Measurements from ENCODE around the gene REELD1. TPM values are rescaled to one million over a fixed set of nuclear protein-coding genes. Genes with fewer than 3 reads are reported as not detected.

Gene REELD1
- total RNA-seq, 1 experiment from 2014 or later, result not detected

DNA sequence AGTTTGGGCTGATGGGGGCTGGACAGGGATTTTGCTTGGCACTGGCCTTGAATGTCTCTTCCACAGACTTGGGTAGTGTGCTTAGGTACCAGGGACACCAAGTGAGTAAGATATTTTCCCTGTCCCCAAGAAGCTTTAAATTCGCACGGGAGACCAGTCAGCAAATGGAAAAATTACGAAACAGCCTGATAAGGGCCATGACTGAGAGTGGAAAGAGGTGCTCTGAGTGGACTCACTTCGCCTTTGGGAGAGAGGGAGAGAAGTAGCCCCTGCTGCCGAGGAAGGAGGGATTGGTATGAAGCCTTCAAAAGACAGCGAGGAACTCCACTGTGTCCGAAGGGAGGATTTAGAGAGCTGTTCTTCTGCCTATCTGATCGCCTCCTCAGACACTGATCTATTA lies 36.2 kb upstream of the REELD1 start:
- H3K9me3 Mint-ChIP-seq, result no peaks in the 10 kb centered on the region
- H3K9ac ChIP-seq (ENCODE audit: extremely low read depth, insufficient read length, low read length), result peak overlapping the region; percentile 2
- peaks cover 37 to 38% of the 10 kb centered on the region in 2 experiments for H3K4me1 Mint-ChIP-seq

More for the DNA sequence above, 36.2 kb upstream of the REELD1 start:
- H3K56ac ChIP-seq (ENCODE audit: insufficient read length, low read depth, low read length), result no peak overlapping the region
- peak overlapping the region in 1 of 3 experiments; percentile 75; a peak in 1 of 7 replicates for H3K27ac Mint-ChIP-seq
- no peaks in the 10 kb centered on the region for H3K23me2 ChIP-seq (ENCODE audit: insufficient read length, low read depth, low read length, poor library complexity, severe bottlenecking)
- H2BK20ac ChIP-seq (ENCODE audit: low read depth, low read length, poor library complexity, severe bottlenecking), result no peak overlapping the region
- no peaks in the 10 kb centered on the region for H3K27me3 Mint-ChIP-seq (ENCODE audit: low read depth)
- peaks cover 0 to 12% (median 4%) of the 10 kb centered on the region in 3 experiments; a peak in 3 of 7 replicates for H3K36me3 Mint-ChIP-seq (ENCODE audit: insufficient read depth in 1 of 3, low read depth in 3 of 3)
- H3K79me1 ChIP-seq (ENCODE audit: insufficient read depth, low read depth, low read length, poor library complexity, severe bottlenecking), result no peaks in the 10 kb centered on the region
- no peak overlapping the region for H4K5ac ChIP-seq (ENCODE audit: insufficient read length, low read depth, low read length)
- WGBS (ENCODE audit: extremely low coverage, insufficient read length, low lambda C conversion rate), result no CpG with 5 or more reads among the region's 8 CpGs
- no peak for TF ChIP-seq CTCF (conservative IDR thresholded peaks at IDR 0.05)
- no peak for DNase-seq
- H3K4ac ChIP-seq (ENCODE audit: low read depth, low read length), result no peak overlapping the region
- no peak overlapping the region for H2BK12ac ChIP-seq (ENCODE audit: insufficient read length, low read depth, low read length)
- H2AFZ ChIP-seq (ENCODE audit: low read length), result no peak overlapping the region
- no peak overlapping the region for H3T11ph ChIP-seq (ENCODE audit: low read length)
- H3K18ac ChIP-seq (ENCODE audit: insufficient read length, low read depth, low read length), result no peak overlapping the region
- no peaks in the 10 kb centered on the region; the same call in 1 of the 2 replicates for H3K4me1 ChIP-seq (ENCODE audit: insufficient read depth, low read length)
- no peak overlapping the region for H2AK5ac ChIP-seq (ENCODE audit: insufficient read length, low read length)
- H3K14ac ChIP-seq (ENCODE audit: insufficient read depth, low read length), result no peak overlapping the region
- H3K9me3 ChIP-seq (ENCODE audit: control insufficient read depth, low read depth, low read length), result no peaks in the 10 kb centered on the region
- no peak overlapping the region for H2BK120ac ChIP-seq (ENCODE audit: low read depth, low read length, poor library complexity, severe bottlenecking)
- no peak overlapping the region for H3K4me2 ChIP-seq (ENCODE audit: insufficient read depth, insufficient read length, low read length)
- peaks cover 11% of the 10 kb centered on the region; the same call in 1 of the 2 replicates for H3K79me2 ChIP-seq (ENCODE audit: insufficient read depth, low read length)
- H2BK5ac ChIP-seq (ENCODE audit: insufficient read length, low read length), result no peak overlapping the region
- H4K8ac ChIP-seq (replicated peaks; ENCODE audit: insufficient read length, low read depth, low read length), result no peak overlapping the region
- H3K27me3 ChIP-seq (ENCODE audit: insufficient read depth, low read length), result no peaks in the 10 kb centered on the region
- no peaks in the 10 kb centered on the region for H4K20me1 ChIP-seq (ENCODE audit: control insufficient read depth, insufficient read depth, insufficient read length)
- peak overlapping the region in 1 of 2 experiments; percentile 1; a peak in 1 of 5 replicates for H3K4me3 Mint-ChIP-seq
- H4K91ac ChIP-seq (ENCODE audit: insufficient read length, low read depth, low read length), result no peak overlapping the region
- no peak overlapping the region for H2BK15ac ChIP-seq (ENCODE audit: low read depth, low read length)
- no peak overlapping the region for H3K27ac ChIP-seq (ENCODE audit: insufficient read length, low read depth, low read length)
- no peak overlapping the region for H3K23ac ChIP-seq (ENCODE audit: insufficient read length, low read depth, low read length)

Data from H9 (cell line).